Mammary microvascular endothelial cell (primary cell): ENCODE data around the gene KLHL4. TPM values are rescaled to one million over a fixed set of nuclear protein-coding genes. Genes with fewer than 3 reads are reported as not detected.

Experiments
- total RNA-seq: library from RNA; depleted of rRNA; stranded (reverse); fragments of >200 nt; gene quantifications from 2 replicates; pipeline ENCODE4 v1.2.3, GENCODE V29; 2015

KLHL4 gene
- 15.7 and 19.2 TPM in 2 replicates for total RNA-seq

GRCh38 chrX:87517571-87518141, at the start of gene KLHL4:
Gene KLHL4 (plus strand): TSS chrX:87517802. CDS start chrX:87517894, 92 bp downstream.

